GM08714 (cell line): Measurements from ENCODE around the gene EAF1.

ENCODE experiments used
- H3K4me3 ChIP-seq: fragments of 200-500 bp; sonication (Bioruptor generic); 2 replicates; pipeline ENCODE4 v1.5.1; 2014; ENCODE audit warnings: mild to moderate bottlenecking, low read length, inconsistent platforms
- ZNF274 ChIP-seq: IDR thresholded peaks from 2 replicates; pipeline ENCODE4 v1.6.1; 2012; ENCODE audit warnings: mild to moderate bottlenecking, low read depth, low read length

The EAF1 gene

DNA sequence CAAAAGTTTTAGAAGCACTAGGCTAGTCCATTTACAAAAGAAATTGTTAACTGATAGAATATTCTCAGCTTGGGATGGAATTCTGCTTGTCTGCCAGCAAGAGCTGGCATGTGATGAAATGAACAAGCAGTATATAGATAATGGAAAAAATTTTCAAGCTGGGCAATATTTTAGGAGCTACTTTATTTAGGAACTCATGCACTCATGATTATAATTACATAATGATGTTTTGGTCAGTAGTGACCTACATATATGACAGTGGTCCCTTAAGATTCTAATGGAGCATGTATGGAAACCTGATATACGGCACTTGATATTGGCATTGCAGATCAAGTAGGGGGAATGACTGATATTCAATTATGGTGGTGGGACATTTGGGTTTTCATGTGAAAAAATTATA, 6.1 kb downstream of the EAF1 start:
- no peak overlapping the region for H3K4me3 ChIP-seq
- TF ChIP-seq ZNF274 = no peak

- H3K4me3 ChIP-seq = no peak overlapping the region
- no peak for TF ChIP-seq ZNF274
These were observed 7.4 kb downstream of the EAF1 start for GRCh38 chr3:15434756-15435155.

- no peak overlapping the region for H3K4me3 ChIP-seq
- no peak for TF ChIP-seq ZNF274
These were observed 8.8 kb downstream of the EAF1 start for GRCh38 chr3:15436246-15436645.

DNA sequence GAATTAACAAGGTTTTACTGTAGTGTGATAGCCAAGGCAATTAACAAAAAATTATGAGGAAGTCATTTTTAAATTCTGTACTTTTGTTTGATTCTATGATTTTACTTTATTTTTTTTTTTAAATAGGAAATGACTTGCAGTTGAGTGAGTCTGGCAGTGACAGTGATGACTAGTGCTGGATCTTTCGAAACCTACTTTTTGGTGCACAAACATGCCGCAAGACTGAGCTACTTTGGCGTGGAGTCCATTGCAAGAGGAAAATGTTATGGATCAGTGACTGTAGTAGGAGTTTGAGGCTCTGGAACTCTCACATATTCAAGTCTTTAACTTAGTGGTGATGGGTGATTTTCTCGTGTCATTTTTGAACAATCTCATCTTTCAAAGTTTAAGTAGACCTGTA, 11.6 kb downstream of the EAF1 start:
- TF ChIP-seq ZNF274 = no peak
- H3K4me3 ChIP-seq = no peak overlapping the region

DNA sequence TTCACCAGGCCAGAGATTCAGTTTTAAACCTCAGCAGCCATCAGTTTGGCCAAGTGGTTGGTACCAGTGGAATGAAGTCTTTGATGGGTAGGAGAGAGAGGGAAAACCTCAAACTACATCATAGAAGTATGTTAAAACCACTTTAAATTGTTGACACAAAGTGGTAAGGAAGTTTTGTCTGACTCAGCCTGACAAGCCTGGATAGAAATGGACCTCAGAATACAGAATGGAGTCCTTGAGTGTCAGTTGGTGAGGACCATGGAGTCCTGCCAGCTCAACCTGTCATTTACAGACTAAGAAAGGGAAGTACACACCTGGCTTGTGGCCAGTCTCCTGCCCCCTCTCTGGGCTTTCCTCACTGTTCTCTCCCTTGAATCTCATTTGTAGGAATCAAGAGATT, 12.1 kb downstream of the EAF1 start:
- H3K4me3 ChIP-seq = no peak overlapping the region
- TF ChIP-seq ZNF274 = no peak

GRCh38 chr3:15440891-15441290, 13.5 kb downstream of the EAF1 start:
- TF ChIP-seq ZNF274 = no peak
- H3K4me3 ChIP-seq = no peak overlapping the region

GRCh38 chr3:15443826-15444524, 16.6 kb downstream of the EAF1 start:
- no peak for TF ChIP-seq ZNF274
- H3K4me3 ChIP-seq = no peak overlapping the region

DNA sequence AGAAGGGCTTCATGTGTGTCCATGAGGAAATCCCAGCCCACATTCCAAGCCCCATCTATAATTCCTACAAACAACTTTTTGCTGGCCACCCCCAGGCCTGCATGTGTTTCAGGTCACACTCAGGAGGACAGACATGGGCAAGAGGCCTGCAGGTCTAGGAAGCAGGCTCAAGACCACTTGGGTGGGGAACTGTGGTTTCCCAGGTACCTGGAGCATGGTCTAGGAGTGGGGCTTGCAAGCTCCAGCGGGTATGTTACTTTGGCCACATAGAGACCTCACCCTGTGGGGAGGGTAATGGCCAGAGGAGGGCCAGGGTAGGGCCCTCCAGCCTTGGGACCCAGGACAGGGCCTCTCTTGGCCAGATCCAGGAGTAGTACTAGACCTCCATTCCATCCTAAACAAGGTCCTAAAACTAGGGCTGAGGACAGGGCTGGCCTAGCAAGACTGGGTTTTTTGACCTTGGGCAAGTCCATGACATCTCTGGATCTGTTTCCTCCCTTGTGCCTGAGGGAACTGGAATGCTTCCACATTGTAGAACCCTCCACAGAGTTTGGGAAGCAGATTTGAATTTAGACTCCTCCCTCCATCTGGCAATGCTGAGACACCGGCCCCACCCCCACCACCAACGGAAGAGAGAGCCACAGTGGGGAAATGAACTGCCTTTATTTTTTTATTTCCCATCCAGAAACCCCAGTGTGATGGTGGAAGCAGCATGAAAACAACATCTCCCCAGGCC, 22.3 kb downstream of the EAF1 start:
- TF ChIP-seq ZNF274 = no peak
- H3K4me3 ChIP-seq = no peak overlapping the region

DNA sequence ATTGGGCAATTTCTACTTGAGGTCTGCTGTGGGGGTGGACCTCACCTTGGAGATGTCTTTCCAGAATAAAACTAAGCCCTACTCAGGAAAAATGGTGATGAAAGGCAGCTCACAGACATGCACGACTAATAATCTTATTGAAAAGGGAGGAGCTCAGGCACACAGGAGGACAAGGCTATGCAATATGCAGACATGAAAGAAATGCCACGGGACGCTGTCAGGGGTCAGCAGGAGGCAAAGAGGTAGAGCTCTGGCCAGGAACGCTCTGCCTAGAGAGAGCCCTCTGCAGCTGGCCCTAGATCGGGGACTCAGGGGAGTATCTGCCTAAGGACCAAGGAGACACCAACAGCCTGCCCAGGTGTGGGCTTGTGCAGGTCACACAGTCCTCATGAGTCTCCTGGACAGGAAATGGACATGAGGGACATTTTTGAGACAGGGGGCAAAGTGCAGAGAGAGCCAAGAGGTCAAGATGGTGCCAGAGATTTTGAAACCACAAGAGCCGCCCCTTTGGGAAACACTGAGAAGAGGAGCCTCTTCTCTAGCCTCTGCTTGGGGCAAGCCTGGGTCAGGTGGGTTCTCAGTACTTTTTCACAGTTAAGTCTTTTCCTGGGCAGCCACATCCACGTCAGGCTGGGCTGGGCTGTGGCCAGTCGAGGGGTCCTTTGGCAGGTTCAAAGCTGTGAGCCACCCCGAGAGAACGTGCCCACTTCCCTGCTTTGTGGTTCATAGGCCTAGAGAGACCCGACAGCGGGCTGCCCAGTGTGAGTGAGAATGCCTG, 23.2 kb downstream of the EAF1 start:
- TF ChIP-seq ZNF274 = no peak
- H3K4me3 ChIP-seq = no peak overlapping the region

DNA sequence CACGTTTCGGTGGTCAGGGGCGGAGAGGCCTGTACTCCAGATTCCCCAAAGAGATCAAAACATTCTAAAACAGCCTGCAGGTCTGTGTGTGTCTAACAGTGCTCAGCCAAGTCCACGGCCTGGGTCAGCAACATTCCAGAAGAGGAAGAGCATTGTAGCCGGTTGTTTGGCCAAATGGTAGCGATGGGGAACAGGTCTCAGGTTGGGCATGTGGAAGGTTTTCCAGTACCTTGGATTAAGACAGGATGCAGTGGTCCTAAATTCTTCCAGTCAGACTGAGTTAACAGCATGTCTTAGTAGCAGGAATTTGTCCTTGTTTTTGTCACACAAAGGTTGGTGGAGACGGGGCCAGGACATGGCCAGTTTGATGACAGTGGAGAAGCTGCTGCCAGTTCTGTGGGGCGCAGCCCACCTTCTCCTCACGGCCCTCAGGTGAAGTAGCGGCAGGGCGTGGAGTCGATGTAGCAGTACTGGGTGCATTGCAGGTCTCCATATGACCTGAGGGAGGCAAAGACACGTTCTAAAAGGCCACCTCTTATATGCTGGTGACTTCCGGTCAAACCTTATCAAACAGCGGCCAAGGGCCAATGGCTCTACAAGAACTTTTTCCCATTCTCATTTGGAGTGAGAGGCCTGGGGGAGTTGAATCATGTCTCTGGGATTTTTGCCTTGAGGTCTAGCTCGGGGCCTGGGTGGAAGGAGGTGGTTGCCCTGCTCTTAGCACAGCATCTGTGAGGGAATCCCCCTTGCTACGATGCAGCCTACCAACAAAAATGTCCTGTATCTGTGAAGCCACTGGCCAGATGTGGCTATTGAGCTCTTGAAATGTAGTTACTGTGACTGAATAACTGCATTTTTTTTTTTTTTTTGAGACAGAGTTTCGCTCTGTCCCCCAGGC, 24.1 kb downstream of the EAF1 start:
- no peak for TF ChIP-seq ZNF274
- H3K4me3 ChIP-seq = no peak overlapping the region

- no peak overlapping the region for H3K4me3 ChIP-seq
- TF ChIP-seq ZNF274 = no peak
These were observed 24.8 kb downstream of the EAF1 start for GRCh38 chr3:15452156-15452555.

DNA sequence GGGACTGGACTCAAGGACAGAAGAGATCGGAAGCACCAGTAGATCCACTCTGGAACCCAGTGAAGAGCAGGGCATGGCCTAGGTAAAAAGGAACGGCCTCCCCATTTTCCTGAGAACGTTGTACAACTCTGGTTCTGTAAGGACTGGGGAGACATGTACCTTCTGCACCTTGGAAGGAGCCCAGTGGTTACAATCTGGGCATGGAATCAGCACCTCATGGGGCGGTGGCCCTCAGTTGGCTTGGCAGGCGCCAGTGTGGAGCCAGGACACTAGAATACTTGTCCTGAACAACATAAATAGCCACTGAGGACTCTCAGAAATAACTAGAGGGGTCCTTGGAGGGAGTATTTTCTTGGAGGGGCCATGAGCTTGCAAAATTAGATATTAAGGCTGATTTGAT, 25.6 kb downstream of the EAF1 start:
- no peak overlapping the region for H3K4me3 ChIP-seq
- TF ChIP-seq ZNF274 = no peak

DNA sequence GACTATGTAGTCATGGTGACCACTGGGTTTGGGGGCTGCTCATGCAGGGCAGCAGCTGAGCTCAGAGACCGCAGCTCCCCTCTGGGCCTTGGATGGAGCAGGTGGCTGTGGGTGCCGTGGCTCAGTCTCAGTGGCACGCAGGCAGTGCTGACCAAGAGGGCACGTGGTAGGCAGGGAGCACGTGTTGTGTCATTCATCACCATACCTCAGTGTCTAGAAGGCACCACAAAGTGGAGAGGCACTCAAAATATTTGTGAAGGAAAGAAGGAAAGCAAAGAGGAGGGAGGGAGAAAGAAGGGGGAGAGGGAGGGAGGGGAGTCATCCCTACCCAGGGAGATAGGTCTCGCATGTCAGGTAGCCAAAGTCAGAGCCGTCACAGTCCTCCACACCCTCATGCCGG, 26.1 kb downstream of the EAF1 start:
- H3K4me3 ChIP-seq = no peak overlapping the region
- TF ChIP-seq ZNF274 = no peak

- no peak overlapping the region for H3K4me3 ChIP-seq
- no peak for TF ChIP-seq ZNF274
These were observed 26.7 kb downstream of the EAF1 start for GRCh38 chr3:15453991-15454625.

- no peak for TF ChIP-seq ZNF274
These were observed 27.6 kb downstream of the EAF1 start for GRCh38 chr3:15454965-15455364.

More at GRCh38 chr3:15454965-15455364, 27.6 kb downstream of the EAF1 start:
- no peak overlapping the region for H3K4me3 ChIP-seq
